Body of pancreas (tissue), 4 donors: ENCODE data around the gene METTL3. TPM values are rescaled to one million over a fixed set of nuclear protein-coding genes. Genes with fewer than 3 reads are reported as not detected.

Experiments used
- ATAC-seq: fragments of 150-250 bp; one replicate; pipeline ENCODE4 v1.9.1; 2016
- DNase-seq, 4 donors: peaks; one replicate each; pipeline ENCODE4 v3.0.0-alpha.2; 2019
- H3K27ac ChIP-seq, 4 donors: fragments of 200-600 bp; sonication (generic); 1 replicate in 3 of 4; 2 replicates in 1 of 4; pipeline versions ENCODE4 v1.5.1 to v1.6.1; 2016 to 2019; ENCODE audit warnings: mild to moderate bottlenecking in 1 of 4, mixed read lengths in 1 of 4, moderate library complexity in 1 of 4
- H3K27me3 ChIP-seq, 2 donors: fragments of 200-600 bp; sonication (generic); one replicate each; pipeline ENCODE4 v1.6.0; 2016; ENCODE audit warnings: mild to moderate bottlenecking in 1 of 2
- H3K36me3 ChIP-seq, 2 donors: fragments of 200-600 bp; sonication (generic); replicated peaks in 1 of 2; 2 replicates each; pipeline ENCODE4 v1.5.1; 2016; ENCODE audit warnings: low read depth in 2 of 2; ENCODE audit not compliant: insufficient read depth in 1 of 2
- H3K4me1 ChIP-seq: fragments of 200-600 bp; sonication (generic); one replicate; pipeline ENCODE4 v1.6.0; 2016
- H3K4me3 ChIP-seq, 2 donors: fragments of 200-600 bp; sonication (generic); 1 replicate in 1 of 2; 2 replicates in 1 of 2; pipeline ENCODE4 v1.5.1; 2016 to 2019
- H3K9me3 ChIP-seq, 3 donors: fragments of 200-600 bp; sonication (generic); 1 replicate in 2 of 3; 2 replicates in 1 of 3; pipeline ENCODE4 v1.5.1; 2016
- POLR2A ChIP-seq, 3 donors: fragments of 450-650 bp; IDR thresholded peaks; one replicate each; pipeline ENCODE4 v1.6.1; 2016; ENCODE audit warnings: antibody characterized with exemption in 3 of 3, mild to moderate bottlenecking in 2 of 3
- WGBS, 2 donors: methylation state at CpG; one replicate each; pipeline ENCODE4 v1.1.5; 2017; 5-methylcytosine and 5-hydroxymethylcytosine counted together
- intact Hi-C: fragments of 100-400 bp; cut with DNase I; formaldehyde crosslinking; loops from one replicate; pipeline ENCODE4 v1.15.1; 2023
- total RNA-seq, 2 donors: library from RNA; depleted of rRNA; stranded (reverse); fragments of >200 nt; gene quantifications; one replicate each; pipeline ENCODE4 v1.1.0, GENCODE V29; 2016
- TF ChIP-seq, protein P1 (sequence below), 7 experiments: fragments of 450-650 bp in 4 of 7; fragments of 200-600 bp in 3 of 7; sonication (generic) in 3 of 7; IDR thresholded peaks; one replicate each; pipeline ENCODE4 v1.5.1; 2016 to 2019; ENCODE audit warnings: antibody characterized with exemption in 7 of 7

The METTL3 gene
- total RNA-seq, 2 donors from 2014 or later, result 49.8 to 69.2 TPM

DNA sequence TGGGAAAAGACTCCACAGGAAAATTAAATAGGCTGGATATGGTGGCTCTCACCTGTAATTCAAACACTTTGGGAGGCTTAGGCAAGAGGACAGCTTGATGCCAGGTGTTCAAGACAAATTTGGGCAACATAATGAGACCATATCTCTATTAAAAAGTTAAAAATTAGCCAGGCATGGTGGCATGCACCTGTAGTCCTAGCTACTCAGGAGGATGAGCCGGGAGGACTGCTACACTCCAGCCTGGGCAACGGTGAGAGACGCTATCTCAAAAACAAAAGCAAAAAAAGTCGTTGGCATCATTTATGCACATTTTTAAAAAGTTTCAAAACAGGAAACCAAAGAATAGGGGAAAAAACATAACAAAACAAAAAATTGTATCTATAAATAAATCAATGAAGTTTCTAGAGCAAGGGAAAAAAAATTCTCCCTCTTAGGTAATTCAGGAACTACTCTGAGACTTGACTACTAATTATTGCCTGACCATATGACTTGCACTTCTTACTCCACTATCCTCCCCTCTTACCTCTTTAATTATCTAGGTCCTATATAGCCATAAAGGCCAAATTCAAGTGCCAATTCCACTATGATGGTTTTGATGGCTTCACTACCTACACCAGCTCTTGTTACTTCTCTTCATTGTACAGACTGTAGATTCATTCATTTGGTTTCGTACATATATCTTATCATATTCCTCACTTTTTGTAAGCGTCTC is 1.6 kb downstream of the METTL3 start:
- no peak for ATAC-seq
- Histone ChIP-seq H3K4me3 (no peak overlapping the region), H3K27me3 (no peaks in the 10 kb centered on the region), H3K27ac (no peak overlapping the region), H3K36me3 (no peaks in the 10 kb centered on the region), H3K4me1 (peaks cover 25% of the 10 kb centered on the region), H3K9me3 (no peaks in the 10 kb centered on the region)
- intact Hi-C loops, result no loop called here
- WGBS, 2 donors, result 74 to 82% methylated on average over 6 of the region's 6 CpGs
- no peak for TF ChIP-seq POLR2A (IDR thresholded peaks at IDR 0.05)
- TF ChIP-seq, protein P1, sequence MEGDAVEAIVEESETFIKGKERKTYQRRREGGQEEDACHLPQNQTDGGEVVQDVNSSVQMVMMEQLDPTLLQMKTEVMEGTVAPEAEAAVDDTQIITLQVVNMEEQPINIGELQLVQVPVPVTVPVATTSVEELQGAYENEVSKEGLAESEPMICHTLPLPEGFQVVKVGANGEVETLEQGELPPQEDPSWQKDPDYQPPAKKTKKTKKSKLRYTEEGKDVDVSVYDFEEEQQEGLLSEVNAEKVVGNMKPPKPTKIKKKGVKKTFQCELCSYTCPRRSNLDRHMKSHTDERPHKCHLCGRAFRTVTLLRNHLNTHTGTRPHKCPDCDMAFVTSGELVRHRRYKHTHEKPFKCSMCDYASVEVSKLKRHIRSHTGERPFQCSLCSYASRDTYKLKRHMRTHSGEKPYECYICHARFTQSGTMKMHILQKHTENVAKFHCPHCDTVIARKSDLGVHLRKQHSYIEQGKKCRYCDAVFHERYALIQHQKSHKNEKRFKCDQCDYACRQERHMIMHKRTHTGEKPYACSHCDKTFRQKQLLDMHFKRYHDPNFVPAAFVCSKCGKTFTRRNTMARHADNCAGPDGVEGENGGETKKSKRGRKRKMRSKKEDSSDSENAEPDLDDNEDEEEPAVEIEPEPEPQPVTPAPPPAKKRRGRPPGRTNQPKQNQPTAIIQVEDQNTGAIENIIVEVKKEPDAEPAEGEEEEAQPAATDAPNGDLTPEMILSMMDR (IDR thresholded peaks at IDR 0.05), result no peak
- no peak for DNase-seq

DNA sequence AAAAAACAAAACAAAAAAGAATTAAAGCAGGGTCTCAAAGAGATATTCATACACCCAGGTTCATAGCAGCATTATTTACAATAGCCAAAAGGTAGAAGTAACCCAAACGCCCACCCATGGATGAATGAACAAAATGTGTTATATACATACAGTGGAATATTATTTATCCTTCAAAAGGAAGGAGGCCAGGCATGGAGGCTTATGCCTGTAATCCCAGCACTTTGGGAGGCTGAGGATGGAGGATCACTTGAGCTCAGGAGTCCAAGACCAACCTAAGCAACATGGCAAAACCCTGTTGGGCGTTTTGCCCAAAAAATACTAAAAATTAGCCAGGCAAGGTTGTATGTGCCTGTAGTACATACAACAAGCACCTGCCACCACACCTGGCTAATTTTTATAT is 4.6 kb downstream of the METTL3 start:
- TF ChIP-seq, protein P1 (IDR thresholded peaks at IDR 0.05), result no peak
- no peak for TF ChIP-seq POLR2A (IDR thresholded peaks at IDR 0.05)
- H3K27me3 ChIP-seq, result no peaks in the 10 kb centered on the region
- intact Hi-C loops, result no loop called here
- no peaks in the 10 kb centered on the region for H3K9me3 ChIP-seq
- no peak overlapping the region for H3K27ac ChIP-seq
- 72 to 84% methylated on average over 2 of the region's 2 CpGs for WGBS, 2 donors
- no peak overlapping the region for H3K4me3 ChIP-seq
- ATAC-seq (no peak), DNase-seq (no peak)
- H3K36me3 ChIP-seq, result peaks cover 4 to 8% of the 10 kb centered on the region in 2 donors
- peaks cover 20% of the 10 kb centered on the region for H3K4me1 ChIP-seq

DNA sequence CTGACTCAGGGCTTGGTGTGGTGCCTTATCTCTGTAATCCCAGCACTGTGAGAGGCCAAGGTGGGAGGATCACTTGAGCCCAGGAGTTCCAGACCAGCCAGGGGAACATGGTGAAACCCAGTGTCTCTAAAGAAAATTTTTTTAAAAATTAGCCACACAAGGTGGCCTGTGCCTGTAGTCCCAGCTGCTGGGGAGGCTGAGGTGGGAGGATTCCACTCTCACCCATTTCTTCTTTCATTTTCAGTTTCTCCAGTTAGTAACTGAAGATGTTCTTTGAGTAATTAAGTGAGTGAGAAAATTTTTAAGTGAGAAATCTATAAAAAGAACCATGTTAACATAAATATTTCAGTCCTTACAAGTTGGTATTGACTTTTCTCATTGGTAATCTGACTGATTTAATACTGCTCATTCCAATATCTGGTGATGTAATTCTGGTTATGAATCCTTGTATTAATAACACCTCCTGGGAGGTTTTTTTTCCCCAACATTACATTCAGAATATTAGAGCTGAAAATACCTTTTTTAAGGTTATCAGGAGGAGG is 6.1 kb downstream of the METTL3 start:
- DNase-seq (no peak), ATAC-seq (no peak)
- Histone ChIP-seq H3K27me3 (no peaks in the 10 kb centered on the region), H3K4me1 (peaks cover 17% of the 10 kb centered on the region), H3K36me3 (peaks cover 4 to 10% of the 10 kb centered on the region in 2 donors), H3K4me3 (no peak overlapping the region), H3K9me3 (no peaks in the 10 kb centered on the region), H3K27ac (no peak overlapping the region)
- intact Hi-C loops, result no loop called here
- TF ChIP-seq POLR2A (IDR thresholded peaks at IDR 0.05), result no peak
- TF ChIP-seq, protein P1 (IDR thresholded peaks at IDR 0.05), result no peak

DNA sequence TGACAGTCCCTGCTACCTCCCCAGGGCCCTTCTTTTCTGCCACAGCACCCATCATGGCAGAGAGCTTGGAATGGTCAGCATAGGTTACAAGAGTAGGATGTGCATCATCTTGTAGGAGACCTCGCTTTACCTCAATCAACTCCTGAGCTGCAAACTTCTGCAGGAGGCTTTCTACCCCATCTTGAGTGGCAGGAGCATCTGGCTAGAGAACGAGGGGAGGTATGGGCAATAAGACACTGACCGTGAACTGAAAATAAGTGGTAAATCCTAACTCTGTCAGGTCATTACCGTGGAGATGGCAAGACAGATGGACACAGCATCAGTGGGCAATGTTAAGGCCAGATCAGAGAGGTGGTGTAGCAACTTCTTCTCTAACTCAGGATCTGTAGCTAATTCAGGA is 7.8 kb downstream of the METTL3 start:
- Histone ChIP-seq H3K27me3 (no peaks in the 10 kb centered on the region), H3K9me3 (no peaks in the 10 kb centered on the region), H3K4me1 (no peaks in the 10 kb centered on the region), H3K36me3 (peaks cover 11 to 14% of the 10 kb centered on the region in 2 donors), H3K27ac (no peak overlapping the region), H3K4me3 (no peak overlapping the region)
- no peak for TF ChIP-seq POLR2A (IDR thresholded peaks at IDR 0.05)
- ATAC-seq (no peak), DNase-seq (no peak)
- WGBS, 2 donors, result 88 to 92% methylated on average over 4 of the region's 4 CpGs
- intact Hi-C loops, result no loop called here

DNA sequence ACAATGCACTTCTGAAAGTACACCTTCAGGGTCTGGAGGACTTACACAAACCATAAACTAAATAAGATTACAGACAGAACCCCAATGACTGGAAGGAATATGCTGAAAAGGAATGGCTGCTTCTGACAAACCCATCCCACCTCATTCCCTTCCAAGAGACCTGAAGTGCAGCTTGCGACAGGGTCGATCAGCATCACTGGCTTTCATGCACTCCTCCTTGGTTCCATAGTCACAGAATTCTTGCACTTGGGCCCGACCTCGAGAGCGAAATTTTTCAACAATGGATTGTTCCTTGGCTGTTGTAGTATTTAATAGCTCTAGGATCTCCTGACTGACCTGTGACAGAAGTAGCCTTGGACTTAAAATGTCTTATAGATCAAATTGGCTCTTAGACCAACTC is 9.6 kb downstream of the METTL3 start:
- no peak for DNase-seq
- H3K27me3 ChIP-seq, result no peaks in the 10 kb centered on the region
- no peak overlapping the region for H3K4me3 ChIP-seq
- peaks cover 16 to 26% of the 10 kb centered on the region in 2 donors for H3K36me3 ChIP-seq
- H3K27ac ChIP-seq, result no peak overlapping the region
- intact Hi-C loops, result no loop called here
- H3K4me1 ChIP-seq, result no peaks in the 10 kb centered on the region
- TF ChIP-seq, protein P1 (IDR thresholded peaks at IDR 0.05), result no peak
- no peak for TF ChIP-seq POLR2A (IDR thresholded peaks at IDR 0.05)
- 86 to 92% methylated on average over 5 of the region's 5 CpGs for WGBS, 2 donors
- no peak for ATAC-seq
- H3K9me3 ChIP-seq, result no peaks in the 10 kb centered on the region
